H1 (cell line): ENCODE measurements around the gene LRRC3B. TPM values are rescaled to one million over a fixed set of nuclear protein-coding genes. Genes with fewer than 3 reads are reported as not detected.

ENCODE experiments used
- CTCF ChIA-PET: fragments of 300-600 bp; sonication (Branson Sonifier 250); formaldehyde crosslinking; loops from one replicate; lab custom pipeline; 2021; ENCODE audit not compliant: partially characterized antibody; lab: Charles Lee
- POLR2A ChIA-PET: fragments of 300-600 bp; sonication (Branson Sonifier 250); formaldehyde crosslinking; loops from one replicate; lab custom pipeline; 2021; ENCODE audit warnings: inconsistent platforms; ENCODE audit not compliant: partially characterized antibody; lab: Charles Lee
- DNase-seq, 2 experiments: peaks; one replicate each; pipeline versions ENCODE4 v3.0.0 to v3.0.0-alpha.2; 2010 to 2022; ENCODE audit warnings: low spot score in 2 of 2, low read depth in 1 of 2, mixed read lengths in 1 of 2
- FAIRE-seq: peaks from 2 replicates; lab custom pipeline; 2011; peaks lifted over from hg19 to GRCh38; lab: Jason Lieb, UNC
- H2AFZ ChIP-seq: 2 replicates; pipeline ENCODE4 v1.8.1; 2012; ENCODE audit warnings: low read length, inconsistent platforms
- H2AK5ac ChIP-seq: 2 replicates; pipeline ENCODE4 v1.6.1; 2013; ENCODE audit warnings: low read depth, low read length
- H2BK120ac ChIP-seq: replicated peaks from 2 replicates; pipeline ENCODE3; 2013; ENCODE audit warnings: low read depth, low read length, inconsistent platforms
- H2BK12ac ChIP-seq: 2 replicates; pipeline ENCODE4 v1.6.1; 2013; ENCODE audit warnings: low read depth, low read length
- H2BK15ac ChIP-seq: 2 replicates; pipeline ENCODE4 v1.6.1; 2013; ENCODE audit warnings: low read length
- H2BK20ac ChIP-seq: 2 replicates; pipeline ENCODE4 v1.6.1; 2013; ENCODE audit warnings: low read length
- H2BK5ac ChIP-seq: 2 replicates; pipeline ENCODE4 v1.6.1; 2013; ENCODE audit warnings: low read depth, low read length
- H3K14ac ChIP-seq: 2 replicates; pipeline ENCODE4 v1.6.1; 2013; ENCODE audit warnings: inconsistent platforms; ENCODE audit not compliant: insufficient read length
- H3K18ac ChIP-seq: 2 replicates; pipeline ENCODE4 v1.6.1; 2013; ENCODE audit warnings: low read length; ENCODE audit errors: extremely low read depth
- H3K23ac ChIP-seq: 2 replicates; pipeline ENCODE4 v1.6.1; 2013; ENCODE audit warnings: inconsistent platforms; ENCODE audit not compliant: insufficient read length
- H3K23me2 ChIP-seq: 2 replicates; pipeline ENCODE4 v1.6.1; 2013; ENCODE audit warnings: low read depth, low read length
- H3K27ac ChIP-seq: 2 replicates; pipeline ENCODE4 v1.6.1; 2011; ENCODE audit warnings: low read depth, low read length, inconsistent platforms
- H3K27me3 ChIP-seq, 4 experiments: replicated peaks in 1 of 4; 1 replicate in 1 of 4; 2 replicates in 3 of 4; pipeline versions ENCODE4 v1.6.1 to v1.8.1; 2011 to 2013; ENCODE audit warnings: low read length in 3 of 4, mild to moderate bottlenecking in 3 of 4, inconsistent platforms in 2 of 4, mixed read lengths in 2 of 4, moderate library complexity in 1 of 4; ENCODE audit not compliant: control insufficient read depth in 3 of 4, insufficient read depth in 3 of 4; ENCODE audit errors: extremely low read depth in 1 of 4
- H3K36me3 ChIP-seq, 4 experiments: 2 replicates each; pipeline versions ENCODE4 v1.6.1 to v1.8.1; 2011 to 2013; ENCODE audit warnings: mild to moderate bottlenecking in 4 of 4, low read length in 3 of 4, moderate library complexity in 2 of 4, control low read depth in 1 of 4, inconsistent platforms in 1 of 4; ENCODE audit not compliant: insufficient read depth in 4 of 4, control insufficient read depth in 2 of 4
- H3K4ac ChIP-seq: replicated peaks from 2 replicates; pipeline ENCODE3; 2013; ENCODE audit warnings: low read length, low read depth, mixed read lengths, inconsistent platforms; ENCODE audit not compliant: insufficient read length
- H3K4me1 ChIP-seq, 4 experiments: replicated peaks in 1 of 4; 1 replicate in 1 of 4; 2 replicates in 3 of 4; pipeline versions ENCODE4 v1.6.1 to v1.8.1; 2011 to 2013; ENCODE audit warnings: low read length in 3 of 4, inconsistent platforms in 2 of 4, mixed read lengths in 1 of 4; ENCODE audit not compliant: insufficient read depth in 4 of 4, control insufficient read depth in 3 of 4
- H3K4me2 ChIP-seq, 2 experiments: 2 replicates each; pipeline versions ENCODE4 v1.6.1 to v1.8.1; 2011 to 2013; ENCODE audit warnings: low read depth in 2 of 2, low read length in 2 of 2, control low read depth in 1 of 2, inconsistent platforms in 1 of 2, mild to moderate bottlenecking in 1 of 2; ENCODE audit not compliant: insufficient read depth in 1 of 2
- H3K4me3 ChIP-seq, 4 experiments: fragments of 200-600, 300-600 bp in 1 of 4; sonication (generic), shearing (Covaris generic), sonication (Bioruptor Twin) in 1 of 4; 2 replicates each; pipeline versions ENCODE4 v1.5.1 to v1.8.1; 2011 to 2016; ENCODE audit warnings: low read length in 4 of 4, low read depth in 3 of 4, control low read depth in 2 of 4, inconsistent platforms in 2 of 4, mild to moderate bottlenecking in 2 of 4, mixed read lengths in 1 of 4, moderate library complexity in 1 of 4; ENCODE audit not compliant: insufficient read depth in 2 of 4; ENCODE audit errors: extremely low read depth in 1 of 4
- H3K56ac ChIP-seq: replicated peaks from 2 replicates; pipeline ENCODE3; 2013; ENCODE audit warnings: low read depth, mild to moderate bottlenecking, mixed read lengths, low read length, inconsistent platforms; ENCODE audit not compliant: insufficient read length
- H3K79me1 ChIP-seq: 2 replicates; pipeline ENCODE4 v1.6.1; 2013; ENCODE audit warnings: low read depth, low read length, control low read depth
- H3K79me2 ChIP-seq, 2 experiments: 2 replicates each; pipeline versions ENCODE4 v1.6.1 to v1.8.1; 2012 to 2013; ENCODE audit warnings: low read length in 2 of 2, mild to moderate bottlenecking in 2 of 2, inconsistent platforms in 1 of 2; ENCODE audit not compliant: insufficient read depth in 2 of 2, control insufficient read depth in 1 of 2
- H3K9ac ChIP-seq, 4 experiments: replicated peaks in 1 of 4; 1 replicate in 1 of 4; 2 replicates in 3 of 4; pipeline versions ENCODE4 v1.6.1 to v1.8.1; 2011 to 2013; ENCODE audit warnings: low read depth in 3 of 4, low read length in 3 of 4, control low read depth in 2 of 4, mild to moderate bottlenecking in 2 of 4, moderate library complexity in 2 of 4, inconsistent platforms in 1 of 4; ENCODE audit errors: extremely low read depth in 1 of 4
- H3K9me3 ChIP-seq, 2 experiments: 2 replicates each; pipeline versions ENCODE4 v1.6.1 to v1.8.1; 2012 to 2013; ENCODE audit warnings: mild to moderate bottlenecking in 2 of 2, moderate library complexity in 2 of 2, control low read depth in 1 of 2, inconsistent platforms in 1 of 2, low read depth in 1 of 2, low read length in 1 of 2, mixed read lengths in 1 of 2; ENCODE audit not compliant: insufficient read depth in 2 of 2
- H4K20me1 ChIP-seq, 2 experiments: replicated peaks in 1 of 2; 2 replicates each; pipeline versions ENCODE3 to v1.8.1; 2011 to 2013; ENCODE audit warnings: inconsistent platforms in 2 of 2, low read length in 2 of 2, mild to moderate bottlenecking in 1 of 2; ENCODE audit not compliant: insufficient read depth in 2 of 2, control insufficient read depth in 1 of 2
- H4K5ac ChIP-seq: 2 replicates; pipeline ENCODE4 v1.6.1; 2013; ENCODE audit warnings: low read length, low read depth, mixed read lengths, inconsistent platforms; ENCODE audit not compliant: insufficient read length
- H4K8ac ChIP-seq: 2 replicates; pipeline ENCODE4 v1.8.0; 2013; ENCODE audit warnings: mild to moderate bottlenecking, moderate library complexity, low read length, inconsistent platforms; ENCODE audit not compliant: insufficient read depth; ENCODE audit errors: extremely low read depth
- H4K91ac ChIP-seq: replicated peaks from 2 replicates; pipeline ENCODE3; 2013; ENCODE audit warnings: low read length, mixed read lengths, inconsistent platforms; ENCODE audit not compliant: insufficient read length
- BACH1 ChIP-seq: IDR thresholded peaks from 2 replicates; pipeline ENCODE4 v1.6.1; 2012; ENCODE audit warnings: low read length, improper control_type of control experiment
- MAFK ChIP-seq: IDR thresholded peaks from 2 replicates; pipeline ENCODE4 v1.6.1; 2012; ENCODE audit warnings: low read depth, mild to moderate bottlenecking, improper control_type of control experiment, low read length
- POLR2A ChIP-seq, 2 experiments: IDR thresholded peaks; 1 replicate in 1 of 2; 2 replicates in 1 of 2; pipeline ENCODE4 v1.6.1; 2011; ENCODE audit warnings: low read depth in 2 of 2, low read length in 2 of 2, mild to moderate bottlenecking in 2 of 2; ENCODE audit errors: control extremely low read depth in 1 of 2
- SP2 ChIP-seq: IDR thresholded peaks from 2 replicates; pipeline ENCODE4 v1.6.1; 2012; ENCODE audit warnings: mild to moderate bottlenecking, low read length, inconsistent platforms
- WGBS, 2 experiments: shearing (Covaris generic) in 1 of 2; methylation state at CpG; one replicate each; pipeline versions ENCODE4 v1.1.6 to v1.1.7; 2013 to 2015; ENCODE audit warnings: low lambda C conversion rate in 2 of 2, mixed read lengths in 2 of 2, inconsistent platforms in 1 of 2, low coverage in 1 of 2, missing lambda C conversion rate in 1 of 2; ENCODE audit not compliant: insufficient replicate concordance in 2 of 2, insufficient coverage in 1 of 2, insufficient read length in 1 of 2; ENCODE audit errors: extremely low coverage in 1 of 2, missing lambda C conversion rate in 1 of 2; 5-methylcytosine and 5-hydroxymethylcytosine counted together
- polyA plus RNA-seq, 7 experiments: library from polyadenylated mRNA; depleted of rRNA in 3 of 7; stranded (reverse) in 5 of 7; unstranded in 2 of 7; fragments of >200 nt in 5 of 7; fragments of 200-250 nt in 2 of 7; gene quantifications; 1 replicate in 5 of 7; 2 replicates in 1 of 7; 4 replicates in 1 of 7; pipeline versions ENCODE4 v1.2.1 to v1.2.3, GENCODE V29; 2011 to 2013; ENCODE audit warnings: missing spikeins in 2 of 7, mixed read lengths in 2 of 7
- total RNA-seq: library from RNA; stranded (reverse); fragmentation: NEBNext Ultra II Directional; extraction: Animal tissue kit (Norgen Biotek cat#: 25700); gene quantifications from 2 replicates; pipeline ENCODE4 v1.2.1, GENCODE V29; 2021
- TF ChIP-seq, protein P1 (sequence below): IDR thresholded peaks from 2 replicates; pipeline ENCODE4 v1.6.1; 2011; ENCODE audit warnings: low read depth, mild to moderate bottlenecking, low read length; ENCODE audit not compliant: insufficient read depth

The LRRC3B gene
- total and polyA plus RNA-seq, 2 of the 8 experiments (the other 6 are each of a cell fraction or from before 2014, with no cell fraction given): 1.6 to 3.1 TPM

DNA sequence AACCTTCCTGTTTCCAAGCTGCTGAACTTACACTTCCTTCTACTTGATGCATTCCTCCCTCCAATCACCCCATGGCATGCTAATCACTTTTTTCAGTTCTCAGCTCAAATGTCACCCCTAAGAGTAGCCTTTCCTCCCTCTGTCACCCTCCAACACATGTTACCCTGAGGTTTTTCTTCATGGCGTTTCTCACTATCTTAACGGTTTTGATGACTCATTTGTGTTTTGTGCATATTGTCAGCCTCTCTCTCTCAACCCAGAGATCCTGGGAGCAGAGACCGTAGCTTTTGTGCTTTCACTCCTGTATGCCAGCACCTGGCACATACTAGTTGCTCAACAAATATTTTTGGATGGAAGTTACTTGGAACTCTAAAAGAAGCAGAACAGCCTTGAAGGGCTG lies 24.5 kb downstream of the LRRC3B start:
- Histone ChIP-seq H4K5ac (no peak overlapping the region), H2BK12ac (no peak overlapping the region), H2BK20ac (no peak overlapping the region), H4K8ac (no peak overlapping the region), H2BK15ac (no peak overlapping the region), H4K91ac (no peak overlapping the region), H3K9me3 (no peaks in the 10 kb centered on the region), H3K4me3 (no peak overlapping the region), H2AFZ (no peak overlapping the region), H3K79me2 (no peaks in the 10 kb centered on the region), H3K27me3 (no peaks in the 10 kb centered on the region), H3K14ac (no peak overlapping the region)
- CTCF ChIA-PET: interaction anchor here (1.4 kb wide), 1 partner anchor 64 kb away, joined by 6 read pairs; no protein-coding TSS in a partner anchor
- no peak for DNase-seq
- TF ChIP-seq BACH1 (no peak), SP2 (no peak), POLR2A (IDR thresholded peaks at IDR 0.05; ENCODE audit: control extremely low read depth in 1 of 2, low read depth in 2 of 2, low read length in 2 of 2) (no peak), MAFK (no peak)
- TF ChIP-seq, protein P1, sequence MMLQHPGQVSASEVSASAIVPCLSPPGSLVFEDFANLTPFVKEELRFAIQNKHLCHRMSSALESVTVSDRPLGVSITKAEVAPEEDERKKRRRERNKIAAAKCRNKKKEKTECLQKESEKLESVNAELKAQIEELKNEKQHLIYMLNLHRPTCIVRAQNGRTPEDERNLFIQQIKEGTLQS: no peak
- TF ChIP-seq, all 59 proteins: peak for 0
- Histone ChIP-seq H3K23ac (no peak overlapping the region), H3K23me2 (no peaks in the 10 kb centered on the region), H3K79me1 (no peaks in the 10 kb centered on the region), H3K4me1 (no peaks in the 10 kb centered on the region), H2BK5ac (no peak overlapping the region), H3K36me3 (no peaks in the 10 kb centered on the region), H3K9ac (no peak overlapping the region), H3K18ac (no peak overlapping the region), H3K56ac (no peak overlapping the region), H3K27ac (no peak overlapping the region), H3K4ac (no peak overlapping the region), H3K4me2 (no peak overlapping the region), H4K20me1 (no peaks in the 10 kb centered on the region), H2AK5ac (no peak overlapping the region), H2BK120ac (no peak overlapping the region)
- no peak for FAIRE-seq
- WGBS, 2 experiments: 95% methylated on average over 3 of the region's 3 CpGs; no CpG with 5 or more reads in 1 of the 2 experiments
- POLR2A ChIA-PET: no interaction called here
